ENCODE results near the gene MTCL1. TPM values are rescaled to one million over a fixed set of nuclear protein-coding genes. Genes with fewer than 3 reads are reported as not detected.

MTCL1 gene
- polyA plus RNA-seq, 1 experiment, result 29.8 TPM

GRCh38 chr18:8741532-8741931 is 36.2 kb downstream of the MTCL1 start:
- no peak for TF ChIP-seq CTCF (IDR thresholded peaks at IDR 0.05; ENCODE audit: insufficient read depth, low read depth, low read length)
- ChIA-PET POLR2A (no interaction called here), CTCF (no interaction called here)
- H3K27me3 ChIP-seq (ENCODE audit: control insufficient read depth, insufficient read depth, low read length), result no peaks in the 10 kb centered on the region
- peaks cover 3% of the 10 kb centered on the region for H3K36me3 ChIP-seq (ENCODE audit: control insufficient read depth, insufficient read depth, low read length)
- DNase-seq (ENCODE audit: low read depth), result no peak
- no peak overlapping the region for H3K4me3 ChIP-seq (ENCODE audit: low read depth, low read length)

GRCh38 chr18:8742387-8743361 is 37.3 kb downstream of the MTCL1 start:
- ChIA-PET POLR2A (no interaction called here), CTCF (interaction anchor here (1.1 to 2.1 kb wide), 2 partner anchors 13 to 245 kb away, joined by 3 to 6 read pairs; no protein-coding TSS in a partner anchor)
- Histone ChIP-seq H3K36me3 (ENCODE audit: control insufficient read depth, insufficient read depth, low read length) (peaks cover under 1% of the 10 kb centered on the region; the same call in 1 of the 2 replicates), H3K27me3 (ENCODE audit: control insufficient read depth, insufficient read depth, low read length) (no peaks in the 10 kb centered on the region), H3K4me3 (ENCODE audit: low read depth, low read length) (no peak overlapping the region)
- no peak for TF ChIP-seq CTCF (IDR thresholded peaks at IDR 0.05; ENCODE audit: insufficient read depth, low read depth, low read length)
- no peak for DNase-seq (ENCODE audit: low read depth)

- ChIA-PET POLR2A (interaction anchor here (0.5 kb wide), 1 partner anchor 17 kb away, joined by 4 read pairs; no protein-coding TSS in a partner anchor), CTCF (interaction anchor here (1.1 to 2.1 kb wide), 2 partner anchors 14 to 244 kb away, joined by 3 to 6 read pairs; no protein-coding TSS in a partner anchor)
- H3K27me3 ChIP-seq (ENCODE audit: control insufficient read depth, insufficient read depth, low read length), result no peaks in the 10 kb centered on the region
- H3K36me3 ChIP-seq (ENCODE audit: control insufficient read depth, insufficient read depth, low read length), result peaks cover 3% of the 10 kb centered on the region
- DNase-seq (ENCODE audit: low read depth), result no peak
- TF ChIP-seq CTCF (IDR thresholded peaks at IDR 0.05; ENCODE audit: insufficient read depth, low read depth, low read length), result no peak
- H3K4me3 ChIP-seq (ENCODE audit: low read depth, low read length), result no peak overlapping the region
Observed at GRCh38 chr18:8744038-8744437, 38.7 kb downstream of the MTCL1 start.

GRCh38 chr18:8744656-8745055 is 39.3 kb downstream of the MTCL1 start:
- CTCF ChIA-PET, result no interaction called here
- TF ChIP-seq CTCF (IDR thresholded peaks at IDR 0.05; ENCODE audit: insufficient read depth, low read depth, low read length), result no peak
- no peak for DNase-seq (ENCODE audit: low read depth)
- Histone ChIP-seq H3K36me3 (ENCODE audit: control insufficient read depth, insufficient read depth, low read length) (peaks cover 9% of the 10 kb centered on the region), H3K4me3 (ENCODE audit: low read depth, low read length) (no peak overlapping the region), H3K27me3 (ENCODE audit: control insufficient read depth, insufficient read depth, low read length) (no peaks in the 10 kb centered on the region)
- POLR2A ChIA-PET, result no interaction called here

GRCh38 chr18:8745355-8746014 is 40.1 kb downstream of the MTCL1 start:
- CTCF ChIA-PET, result no interaction called here
- H3K27me3 ChIP-seq (ENCODE audit: control insufficient read depth, insufficient read depth, low read length), result no peaks in the 10 kb centered on the region
- no peak for TF ChIP-seq CTCF (IDR thresholded peaks at IDR 0.05; ENCODE audit: insufficient read depth, low read depth, low read length)
- DNase-seq (ENCODE audit: low read depth), result peak; percentile 51
- H3K4me3 ChIP-seq (ENCODE audit: low read depth, low read length), result no peak overlapping the region
- POLR2A ChIA-PET, result interaction anchor here (0.6 kb wide), 1 partner anchor 41 kb away, joined by 3 read pairs; no protein-coding TSS in a partner anchor
- H3K36me3 ChIP-seq (ENCODE audit: control insufficient read depth, insufficient read depth, low read length), result peaks cover 9% of the 10 kb centered on the region

Data from BJ (cell line).